D341Med (cell line): ENCODE results near the gene TRPM3.

ENCODE experiments used
- DNase-seq: peaks from one replicate; pipeline ENCODE4 v3.0.0; 2012; ENCODE audit warnings: low spot score

Gene TRPM3

GRCh38 chr9:70817311-70817710 is 304.1 kb downstream of the TRPM3 start:
- no peak for DNase-seq

- DNase-seq, result no peak
Observed at GRCh38 chr9:70816891-70817290, 304.5 kb downstream of the TRPM3 start.

- no peak for DNase-seq
Observed at GRCh38 chr9:70816316-70816715, 305.1 kb downstream of the TRPM3 start.

GRCh38 chr9:70814597-70814996 is 306.8 kb downstream of the TRPM3 start:
- no peak for DNase-seq

- DNase-seq, result no peak
Observed at GRCh38 chr9:70813141-70813540, 308.3 kb downstream of the TRPM3 start.

GRCh38 chr9:70811638-70812037 is 309.8 kb downstream of the TRPM3 start:
- DNase-seq, result no peak

GRCh38 chr9:70806875-70807274 is 314.5 kb downstream of the TRPM3 start:
- no peak for DNase-seq

GRCh38 chr9:70805949-70806348 is 315.5 kb downstream of the TRPM3 start:
- DNase-seq, result no peak

GRCh38 chr9:70802758-70803436 is 318.5 kb downstream of the TRPM3 start:
- no peak for DNase-seq

- no peak for DNase-seq
Observed at GRCh38 chr9:70802206-70802605, 319.2 kb downstream of the TRPM3 start.

- DNase-seq, result no peak
Observed at GRCh38 chr9:70801181-70801829, 320.1 kb downstream of the TRPM3 start.

- no peak for DNase-seq
Observed at GRCh38 chr9:70798018-70798417, 323.4 kb downstream of the TRPM3 start.

- no peak for DNase-seq
Observed at GRCh38 chr9:70795841-70796240, 325.6 kb downstream of the TRPM3 start.

GRCh38 chr9:70792796-70793195 is 328.6 kb downstream of the TRPM3 start:
- DNase-seq, result no peak

- no peak for DNase-seq
Observed at GRCh38 chr9:70791936-70792335, 329.5 kb downstream of the TRPM3 start.

- DNase-seq, result no peak
Observed at GRCh38 chr9:70789086-70789485, 332.3 kb downstream of the TRPM3 start.

GRCh38 chr9:70784456-70784855 is 337.0 kb downstream of the TRPM3 start:
- DNase-seq, result no peak

GRCh38 chr9:70778568-70778967 is 342.9 kb downstream of the TRPM3 start:
- no peak for DNase-seq

GRCh38 chr9:70773579-70773978 is 347.8 kb downstream of the TRPM3 start:
- no peak for DNase-seq

GRCh38 chr9:70772601-70773000 is 348.8 kb downstream of the TRPM3 start:
- DNase-seq, result no peak

GRCh38 chr9:70765946-70766345 is 355.5 kb downstream of the TRPM3 start:
- no peak for DNase-seq

GRCh38 chr9:70761139-70761670 is 360.2 kb downstream of the TRPM3 start:
- DNase-seq, result no peak

- DNase-seq, result no peak
Observed at GRCh38 chr9:70760228-70760627, 361.2 kb downstream of the TRPM3 start.

- DNase-seq, result no peak
Observed at GRCh38 chr9:70753311-70753710, 368.1 kb downstream of the TRPM3 start.
